ENCODE measurements around the gene OR14I1.

The OR14I1 gene

DNA sequence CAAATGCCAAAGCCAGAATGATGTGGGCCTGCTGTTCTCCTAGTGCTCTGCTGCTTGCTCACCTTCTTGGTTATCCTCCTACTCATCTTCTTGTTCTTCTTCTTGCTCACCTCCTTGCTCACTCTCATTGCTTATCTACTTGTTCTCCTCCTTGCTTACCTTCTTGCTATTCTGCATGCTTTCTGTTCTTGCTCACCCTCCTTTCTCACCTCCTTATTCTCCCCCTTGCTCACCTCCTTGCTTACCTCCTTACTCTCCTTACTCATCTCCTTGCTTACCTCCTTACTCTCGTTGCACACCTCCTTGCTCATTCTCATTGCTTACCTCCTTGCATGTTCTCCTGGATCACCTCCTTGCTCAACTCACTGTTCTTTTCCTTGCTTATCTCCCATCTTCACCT, at the start of gene OR14I1:
OR14I1 (minus strand) TSS at position 53 of the 400 bp plus-strand sequence.
- DNase-seq: no peak

DNA sequence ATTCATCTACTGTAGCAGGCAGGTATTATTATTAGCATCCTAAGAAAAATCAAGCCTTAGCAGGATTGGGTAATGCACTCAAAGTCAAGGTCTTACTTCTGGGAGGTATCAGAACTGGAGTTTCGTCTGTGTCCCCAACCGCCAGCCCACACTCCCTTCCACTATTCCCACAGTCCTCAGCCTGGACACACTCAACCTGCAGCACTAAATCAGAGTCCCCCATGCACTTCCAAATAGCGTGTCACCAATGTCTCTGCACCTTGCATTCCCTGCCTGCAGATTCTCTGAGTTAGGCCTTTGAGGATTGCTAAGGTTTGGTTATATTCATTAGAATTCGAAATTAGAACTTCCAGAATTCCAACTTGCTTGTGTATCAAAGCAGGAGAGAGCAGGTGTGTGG, 49.1 kb upstream of the OR14I1 start:
- DNase-seq: no peak

DNA sequence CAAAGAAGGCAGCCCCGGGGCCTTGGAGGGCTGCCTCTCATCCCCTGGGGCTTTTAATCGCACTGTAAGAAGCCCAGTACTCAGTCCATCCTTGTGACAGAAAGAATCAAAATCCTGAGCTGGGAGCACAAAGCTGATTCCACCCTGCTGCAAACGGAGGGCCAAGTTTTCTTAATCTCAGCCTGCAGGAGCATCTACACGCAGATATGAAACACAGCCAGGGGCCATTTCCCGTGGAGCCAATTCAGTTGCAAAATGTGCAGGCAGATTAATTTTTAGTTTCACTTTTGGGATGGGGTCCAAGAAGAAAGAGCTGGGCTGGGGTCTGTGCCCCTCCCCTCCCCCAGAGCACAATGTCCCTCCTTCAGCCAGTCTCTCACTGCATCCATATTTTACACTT, 48.6 kb upstream of the OR14I1 start:
- DNase-seq: no peak

DNA sequence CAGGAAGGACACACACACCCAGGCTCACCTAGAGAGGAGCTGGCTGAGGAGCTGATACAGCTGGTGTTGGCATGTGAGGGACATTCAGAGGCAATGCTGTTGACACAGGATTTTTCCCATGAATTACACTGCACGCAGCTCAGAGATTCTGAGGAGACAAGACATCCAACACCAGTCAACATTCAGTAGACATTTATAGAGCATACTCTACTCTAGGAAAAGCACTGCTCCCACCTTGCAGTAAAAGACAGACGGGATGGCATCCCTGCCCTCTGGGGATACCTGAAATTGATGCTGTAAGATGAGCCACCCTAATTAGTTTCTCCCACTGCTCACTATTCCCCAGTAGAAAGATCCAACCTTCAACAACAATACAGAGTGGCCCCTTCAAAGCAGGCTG, 47.9 kb upstream of the OR14I1 start:
- DNase-seq: no peak

DNA sequence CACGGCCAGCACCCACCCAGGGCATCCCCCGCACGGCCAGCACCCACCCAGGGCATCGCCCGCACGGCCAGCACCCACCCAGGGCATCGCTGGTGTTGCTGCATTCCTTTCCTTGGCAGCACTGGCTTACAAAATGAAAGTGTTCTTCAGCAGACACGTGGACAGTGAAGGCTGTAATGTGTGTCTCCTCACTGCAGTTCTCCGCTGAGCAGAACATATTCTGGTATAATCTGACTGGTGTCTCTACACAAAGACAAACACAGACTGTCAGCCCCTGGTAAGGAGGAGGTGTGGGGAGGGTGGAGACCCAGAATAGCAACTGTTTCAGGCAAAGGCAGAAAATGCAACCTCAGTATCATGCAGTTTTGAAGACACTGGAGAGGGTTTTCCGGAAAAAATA, 45.6 kb upstream of the OR14I1 start:
- DNase-seq: no peak

DNA sequence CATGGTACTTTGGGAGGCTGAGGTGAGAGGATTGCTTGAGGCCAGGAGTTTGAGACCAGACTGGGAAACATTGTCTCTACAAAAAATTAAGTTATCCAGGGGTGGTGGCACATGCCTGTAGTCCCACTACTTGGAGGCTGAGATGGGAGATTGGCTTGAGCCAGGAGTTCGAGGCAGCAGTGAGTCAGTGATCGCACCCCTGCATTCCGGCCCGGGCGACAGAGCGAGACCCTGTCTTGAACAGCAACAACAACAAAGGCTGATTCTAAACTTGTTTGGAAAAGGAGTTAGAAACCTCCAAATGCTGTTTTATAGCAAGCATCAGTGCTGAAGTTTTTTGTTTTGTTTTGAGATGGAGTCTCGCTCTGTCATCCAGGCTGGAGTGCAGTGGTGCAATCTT, 38.3 kb upstream of the OR14I1 start:
- no peak for DNase-seq

DNA sequence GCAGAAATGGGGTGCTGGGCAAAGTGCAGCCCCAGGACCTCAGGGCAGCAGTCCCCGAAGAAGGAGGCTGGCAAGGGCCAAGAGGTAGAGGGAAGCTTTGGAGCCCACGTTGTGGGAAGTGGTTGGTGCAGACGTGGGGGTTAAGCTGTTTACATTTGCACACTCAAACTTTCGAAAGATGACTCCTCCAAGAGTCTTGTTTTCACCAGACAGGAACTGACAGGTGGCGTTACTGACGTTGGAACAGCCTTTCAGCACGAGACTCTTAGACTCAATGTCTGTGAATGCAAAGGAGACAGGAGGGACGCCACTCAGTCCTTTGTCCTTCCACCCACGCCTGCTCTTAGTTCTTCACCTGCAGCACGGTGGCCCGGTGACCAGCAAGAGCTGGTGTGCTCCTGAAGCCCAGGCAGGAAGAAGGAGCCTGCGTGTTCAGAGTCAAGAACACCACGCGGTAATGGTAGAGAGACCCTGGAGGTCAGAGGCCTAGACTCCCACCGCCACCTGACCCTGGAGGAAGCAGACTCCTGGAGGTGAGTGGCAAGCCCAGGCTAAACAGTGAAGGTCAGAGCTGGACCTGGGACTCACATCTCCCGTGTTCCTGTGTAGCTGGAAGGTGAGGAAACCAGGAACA, 37.1 kb upstream of the OR14I1 start:
- no peak for DNase-seq

DNA sequence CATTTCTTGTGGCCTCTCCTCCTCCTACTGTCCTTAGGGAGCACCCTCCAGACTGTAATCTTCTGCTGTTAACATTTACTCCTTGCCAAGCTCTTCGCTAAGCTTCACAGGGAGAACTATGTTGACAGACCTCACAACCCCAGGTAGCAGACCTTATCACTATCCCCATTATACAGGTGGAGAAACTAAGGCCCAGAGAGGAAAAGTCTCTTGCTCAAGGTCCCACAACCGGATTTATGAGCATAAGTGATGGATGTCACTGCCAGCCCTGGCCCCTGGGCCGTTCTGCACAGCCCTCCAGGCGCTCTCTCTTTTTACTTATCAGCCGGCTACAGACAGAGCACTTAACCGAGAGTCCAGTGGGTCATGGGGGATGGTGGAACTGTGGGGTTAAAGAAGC, 34.9 kb upstream of the OR14I1 start:
- DNase-seq: no peak

DNA sequence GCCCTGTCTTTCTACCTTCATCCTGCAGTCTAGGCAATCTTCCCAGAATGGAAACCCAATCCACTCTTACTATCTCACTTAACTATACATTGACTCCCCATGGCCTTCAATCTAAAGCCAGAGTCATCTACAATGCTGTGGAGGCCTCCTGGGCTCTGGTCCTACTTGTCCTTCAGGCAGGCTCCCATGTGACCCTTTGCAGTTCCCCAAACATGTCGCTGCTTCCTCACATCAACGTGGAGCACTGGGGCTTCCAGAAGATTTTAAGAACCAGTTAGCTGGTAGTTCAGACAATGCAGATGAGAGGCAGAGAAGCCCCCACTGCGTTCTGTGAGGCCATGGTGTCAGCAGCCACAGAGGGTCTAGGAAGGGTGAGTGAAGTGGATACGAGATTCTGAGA, 34.4 kb upstream of the OR14I1 start:
- no peak for DNase-seq

DNA sequence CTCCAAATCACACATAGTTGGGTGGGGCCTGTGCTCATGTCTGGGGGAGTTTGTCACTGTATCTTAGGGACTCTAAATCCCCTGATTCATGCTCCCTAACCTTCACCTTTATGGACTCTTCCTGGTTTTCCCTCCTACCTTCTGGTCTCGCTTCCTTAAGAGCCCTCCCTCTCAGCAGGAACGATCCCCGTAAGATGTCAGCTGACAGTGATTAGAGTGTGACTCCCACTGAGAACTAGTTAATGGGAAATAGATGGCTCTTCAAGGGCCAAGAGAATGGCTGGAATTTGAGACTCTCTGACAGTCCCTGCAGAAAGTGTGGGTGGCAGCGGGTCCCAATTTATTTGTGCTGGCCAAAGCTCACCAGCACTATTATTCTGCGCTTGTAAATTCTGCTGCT, 31.0 kb upstream of the OR14I1 start:
- no peak for DNase-seq

DNA sequence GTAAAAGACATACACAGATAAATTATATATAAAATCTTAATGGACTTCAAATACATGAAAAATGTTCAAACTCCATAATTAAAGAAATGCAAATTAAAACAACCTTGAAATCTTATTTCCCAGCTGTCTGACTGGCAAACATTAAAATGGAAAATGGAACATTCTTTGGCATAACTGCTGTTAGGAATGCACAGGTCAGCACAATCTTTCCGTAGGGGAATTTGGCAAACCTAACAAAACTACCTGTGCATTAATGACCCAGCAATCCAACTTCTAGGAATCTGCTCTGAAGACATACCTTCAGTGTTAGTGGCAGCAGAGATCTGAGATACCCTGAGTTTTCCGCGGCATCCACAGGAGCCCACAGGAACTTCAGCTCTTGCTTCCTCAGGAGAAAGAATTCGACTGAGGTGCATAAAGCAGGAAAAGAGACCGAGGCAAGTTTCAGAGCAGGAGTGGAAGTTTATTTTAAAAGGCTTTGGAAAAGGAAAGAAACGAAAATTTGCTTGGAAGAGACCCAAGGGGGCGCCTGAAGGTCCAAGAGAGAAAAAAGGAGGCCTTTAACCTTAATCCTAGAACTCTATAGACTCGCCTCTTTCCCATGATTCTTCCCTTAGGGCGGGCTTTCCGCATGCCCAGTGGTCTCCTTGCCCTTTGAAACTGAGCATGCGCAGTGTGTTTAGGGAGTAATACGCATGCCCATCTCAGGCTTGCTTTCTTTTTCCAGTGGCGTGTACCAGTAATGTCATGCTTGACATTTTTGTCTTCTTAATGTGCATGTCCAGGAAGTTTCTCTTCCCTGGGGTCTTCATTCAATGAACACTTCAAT, 28.2 kb upstream of the OR14I1 start:
- DNase-seq: no peak

DNA sequence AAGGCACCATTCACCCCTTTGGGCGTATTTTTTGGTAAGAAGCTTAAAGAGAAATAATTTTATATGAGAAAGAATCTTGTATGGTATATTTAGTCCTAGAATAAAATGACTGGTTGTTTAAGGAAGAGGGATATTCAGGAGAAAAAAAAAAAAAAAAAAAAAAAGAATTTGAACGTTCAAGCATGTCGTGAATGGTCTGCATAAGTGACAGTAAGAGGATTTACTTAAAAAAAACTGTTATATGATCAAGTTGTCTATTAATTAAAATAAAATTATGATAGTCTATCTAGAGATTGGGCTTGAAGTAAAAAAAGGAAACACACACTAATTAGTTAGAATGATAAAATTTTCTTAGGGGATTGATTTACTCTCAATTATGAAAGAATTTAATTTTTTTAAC, 11.7 kb upstream of the OR14I1 start:
- DNase-seq: no peak

DNA sequence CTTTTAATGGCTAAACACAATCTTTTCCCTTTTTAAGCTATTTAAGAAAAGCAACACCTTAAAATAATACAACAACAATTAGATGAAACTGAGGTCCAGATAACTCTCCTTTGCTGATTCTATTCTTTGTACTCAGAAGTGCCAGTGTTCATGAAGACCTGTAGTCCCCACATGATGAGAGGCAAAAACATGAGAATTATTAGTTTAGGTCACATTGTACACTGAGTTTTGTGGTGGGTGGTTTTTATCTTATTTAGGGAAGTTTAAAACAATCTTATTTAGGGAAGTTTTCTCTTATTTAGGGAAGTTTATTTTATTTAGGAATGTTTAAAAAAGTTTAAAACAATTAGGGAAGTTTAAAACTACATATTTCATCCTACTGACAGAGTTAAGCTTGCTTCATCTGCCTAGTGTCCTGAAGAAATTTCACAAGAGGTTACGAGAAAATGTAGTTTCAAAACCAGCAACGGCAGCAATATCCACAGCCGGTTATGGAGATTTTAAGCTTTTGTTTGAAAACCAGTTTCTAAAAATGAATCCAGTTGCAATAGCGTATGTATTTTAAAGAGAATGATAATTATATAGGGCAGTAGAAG, 7.8 kb upstream of the OR14I1 start:
- no peak for DNase-seq

DNA sequence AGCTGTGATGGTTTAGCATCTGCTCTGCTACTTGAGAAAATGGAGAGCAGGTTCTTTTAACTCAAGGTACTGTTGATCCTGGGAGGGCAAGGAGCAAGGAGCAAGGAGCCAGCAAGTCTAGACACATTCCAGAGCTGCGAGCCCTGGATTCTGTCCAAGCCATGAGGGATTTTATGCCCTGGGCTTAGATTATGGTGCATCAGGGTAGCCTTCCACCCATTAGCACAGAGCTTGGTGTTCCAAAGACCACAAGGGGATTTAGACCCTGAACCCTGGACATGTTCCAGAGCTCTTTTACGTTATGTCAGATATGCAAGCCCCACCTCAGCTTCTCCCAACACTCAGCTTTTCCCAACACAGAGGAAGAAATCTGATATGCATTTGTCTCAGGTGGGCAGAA, 2.0 kb upstream of the OR14I1 start:
- no peak for DNase-seq

DNA sequence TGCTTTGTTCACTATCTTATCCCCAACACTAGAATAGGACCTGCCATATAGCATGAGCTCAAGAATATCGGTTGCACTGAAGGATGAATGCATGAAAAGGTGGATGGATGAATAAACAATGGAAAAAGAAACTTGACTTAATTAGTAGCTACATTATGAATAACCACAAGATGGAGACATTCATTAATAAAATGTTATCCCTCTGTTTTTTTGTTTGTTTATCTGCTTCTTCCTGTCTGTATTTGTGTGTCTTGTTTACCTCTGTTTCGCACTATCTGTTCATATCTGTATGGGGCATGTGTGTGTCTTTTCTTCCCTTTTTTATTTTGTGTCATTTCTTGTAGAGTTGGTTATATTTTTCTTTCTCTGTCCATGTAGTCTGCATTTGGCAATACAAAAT, 1.1 kb upstream of the OR14I1 start:
- DNase-seq: no peak

DNA sequence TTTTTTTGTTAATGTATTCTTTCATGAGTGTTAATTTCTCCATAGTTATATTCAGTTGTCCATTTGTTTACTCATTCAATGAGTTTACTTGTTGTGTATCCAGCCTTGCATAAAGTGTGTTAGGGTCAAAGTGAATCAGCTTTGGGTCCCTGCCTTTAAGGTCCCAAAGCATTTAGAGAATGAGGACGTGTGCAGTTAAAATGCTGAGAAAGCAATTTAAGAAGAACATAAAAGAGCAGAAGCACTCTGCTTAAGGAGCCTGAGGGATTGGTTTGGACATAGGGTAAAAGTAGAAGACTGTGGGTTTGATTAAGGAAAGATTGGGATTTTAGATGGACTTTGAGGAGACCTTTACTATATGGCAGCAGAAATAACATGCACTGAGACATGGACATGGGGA, 3.5 kb downstream of the OR14I1 start:
- DNase-seq: no peak

DNA sequence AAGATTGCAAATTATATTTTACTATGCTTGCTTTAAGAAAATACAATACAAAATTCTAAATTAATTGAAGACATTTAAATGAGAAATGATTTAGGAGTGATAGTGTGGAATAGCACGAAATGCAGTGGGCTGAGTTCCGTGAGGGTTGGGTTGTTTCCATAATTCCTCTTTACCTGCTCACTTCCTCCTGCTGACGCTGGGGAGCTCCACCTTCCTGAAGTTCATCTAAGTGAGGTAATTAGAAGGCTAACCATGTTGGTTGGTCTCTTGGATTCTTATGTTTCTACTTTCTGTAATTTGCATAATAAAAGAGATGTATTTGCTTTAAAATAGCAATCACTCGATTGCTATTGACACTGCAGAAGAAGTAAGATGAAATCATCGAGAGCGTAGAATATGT, 4.7 kb downstream of the OR14I1 start:
- DNase-seq: no peak

DNA sequence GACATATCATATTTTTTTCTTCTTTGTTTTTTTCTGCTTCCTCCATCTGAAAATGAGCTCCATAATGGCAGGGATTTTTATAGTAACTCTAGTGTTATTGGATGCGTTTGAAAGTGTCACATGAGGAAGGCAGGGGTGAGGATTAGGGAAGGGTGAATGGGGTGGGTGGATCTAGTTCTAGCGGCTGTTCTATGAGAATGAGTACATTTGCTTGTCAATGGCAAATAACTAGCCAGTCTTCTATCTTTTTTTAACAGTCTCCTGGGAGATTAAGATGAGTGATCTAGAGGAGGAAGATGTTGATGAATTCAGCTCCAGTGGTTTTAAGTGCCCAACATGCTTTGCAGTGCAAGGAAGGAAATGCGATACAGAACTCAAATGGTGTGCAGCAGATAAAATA, 5.8 kb downstream of the OR14I1 start:
- no peak for DNase-seq

DNA sequence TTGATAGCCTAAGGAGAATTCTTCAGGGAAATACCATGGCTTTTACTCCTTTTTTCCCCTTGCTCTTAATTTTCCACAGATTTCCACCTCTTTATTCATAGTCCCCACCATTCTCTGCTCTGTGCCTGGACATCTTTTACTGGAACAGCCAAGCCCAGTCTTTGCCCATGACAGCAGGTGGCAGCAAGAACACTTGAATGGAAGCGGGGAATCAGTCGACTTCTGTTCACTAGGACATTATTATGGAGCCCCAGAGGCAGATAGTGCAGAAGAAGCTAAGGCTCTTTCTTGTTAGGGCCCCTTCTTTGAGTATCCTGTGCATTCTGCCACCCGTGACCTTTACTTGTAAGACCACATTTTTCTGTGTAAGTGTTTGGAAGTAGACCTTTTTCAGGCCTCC, 6.3 kb downstream of the OR14I1 start:
- DNase-seq: no peak

DNA sequence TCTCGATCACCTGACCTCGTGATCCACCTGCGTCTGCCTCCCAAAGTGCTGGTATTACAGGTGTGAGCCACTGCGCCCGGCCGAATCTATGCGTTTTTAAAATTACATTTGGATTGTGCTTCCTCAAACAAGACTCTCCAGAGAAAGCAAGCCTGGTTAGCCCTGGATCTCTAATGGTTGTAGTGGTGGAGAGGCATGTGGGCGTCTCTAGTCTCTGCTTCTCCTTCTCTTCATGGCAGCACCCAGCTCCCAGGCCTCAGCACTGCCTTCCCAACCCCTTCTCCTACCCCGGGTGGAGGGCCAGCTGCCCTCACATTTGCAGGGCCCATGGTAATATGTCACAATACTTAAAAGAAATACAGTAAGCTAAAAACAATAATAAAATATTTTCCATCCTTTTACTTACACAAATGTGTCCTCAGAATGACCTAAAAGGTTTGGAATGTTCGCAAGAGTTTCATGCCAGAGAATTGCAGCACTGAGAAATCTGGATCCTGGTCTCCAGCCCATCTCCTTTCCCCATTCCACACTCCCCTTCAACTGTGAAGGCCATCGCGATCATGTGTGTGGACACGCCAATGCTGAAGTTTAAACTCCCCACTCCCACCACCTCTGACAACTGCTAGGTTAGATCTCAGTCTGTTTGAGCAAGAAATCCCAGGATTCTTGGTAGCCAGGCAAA, 7.0 kb downstream of the OR14I1 start:
- DNase-seq: no peak

DNA sequence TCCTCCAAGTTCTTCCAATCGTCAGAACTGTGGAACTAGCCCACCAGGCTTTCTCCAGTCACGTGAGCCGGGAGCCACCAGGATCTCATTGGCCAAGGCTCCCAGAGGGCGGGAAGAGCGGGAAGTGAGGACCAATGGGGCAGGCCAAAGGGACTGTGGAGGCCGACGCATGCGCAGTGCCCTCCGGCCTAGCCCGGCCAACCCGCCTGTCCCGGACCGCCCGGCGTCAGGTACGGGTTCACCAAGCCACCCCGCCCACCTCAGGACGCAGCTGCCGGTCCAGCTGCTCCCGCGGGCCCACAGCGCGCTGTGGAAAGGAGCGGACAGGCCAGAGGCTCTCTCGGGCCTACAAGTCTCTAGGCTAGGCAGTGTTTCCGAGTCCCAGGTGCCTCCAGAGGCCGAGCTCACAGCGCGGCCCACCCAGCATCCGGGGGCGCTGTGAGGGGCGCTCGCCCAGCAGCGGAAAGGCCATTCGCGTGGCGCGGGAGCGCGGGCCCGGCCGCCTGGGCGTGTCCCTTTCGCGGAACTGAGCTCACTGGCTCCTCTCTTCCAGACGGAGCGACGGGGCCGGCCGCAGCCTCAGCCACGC, 10.9 kb downstream of the OR14I1 start:
- DNase-seq: no peak

DNA sequence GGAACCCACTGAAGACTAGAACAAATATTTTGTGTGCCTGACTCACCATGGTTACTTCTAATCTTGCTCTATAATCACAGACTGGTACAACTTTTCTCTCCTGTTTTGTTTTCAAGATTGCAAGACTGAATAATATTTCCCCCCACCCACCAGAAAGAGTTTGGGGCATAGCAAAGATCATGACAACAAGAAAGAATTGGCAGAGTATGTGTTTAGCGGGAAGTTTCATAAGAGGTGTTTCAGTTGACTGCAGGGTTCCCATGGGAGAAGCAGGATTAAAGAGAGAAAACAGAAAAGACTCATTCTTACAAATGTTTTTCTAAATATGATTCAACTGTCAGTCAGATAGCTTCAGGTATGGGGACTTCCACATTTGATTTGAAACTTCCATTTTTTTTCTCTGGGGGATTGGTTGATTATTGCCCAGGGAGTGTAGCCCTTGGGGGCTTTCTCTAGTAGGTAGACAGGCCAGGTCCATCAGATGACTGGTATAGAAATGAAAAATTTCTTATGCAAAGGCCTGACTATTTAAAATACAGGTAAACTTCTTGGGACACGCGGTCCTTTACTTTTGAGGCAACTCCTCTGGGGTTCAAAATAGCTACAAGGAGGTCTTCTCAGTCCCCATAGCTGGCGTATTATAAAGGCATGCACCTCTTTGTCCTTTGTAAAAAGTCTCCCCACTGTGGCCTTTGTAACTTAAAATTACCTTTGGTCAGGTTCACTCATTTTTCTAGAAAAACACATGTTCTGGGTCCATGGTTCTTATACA, 13.9 kb downstream of the OR14I1 start:
- DNase-seq: no peak

DNA sequence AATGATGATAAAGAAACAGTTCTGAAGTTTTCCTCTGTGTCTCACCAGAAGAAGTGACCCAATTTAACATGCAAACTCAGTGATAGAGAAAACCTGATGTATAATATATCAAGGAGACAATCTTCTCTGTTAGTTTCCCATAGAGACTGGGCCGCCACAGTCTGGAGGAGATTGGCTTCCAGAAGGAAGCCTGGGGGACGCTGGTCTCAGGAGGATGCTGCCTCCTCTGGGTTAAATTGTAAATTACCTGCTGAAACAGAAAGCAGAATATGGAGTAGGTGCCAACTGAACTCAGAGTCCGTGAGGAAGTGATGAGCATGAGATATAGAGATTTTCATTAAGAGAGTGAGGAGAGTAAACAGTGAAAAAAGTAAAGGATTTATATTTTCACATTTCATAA, 15.8 kb downstream of the OR14I1 start:
- DNase-seq: no peak
